ENCODE measurements around the gene DPEP1.

DPEP1 gene

DNA sequence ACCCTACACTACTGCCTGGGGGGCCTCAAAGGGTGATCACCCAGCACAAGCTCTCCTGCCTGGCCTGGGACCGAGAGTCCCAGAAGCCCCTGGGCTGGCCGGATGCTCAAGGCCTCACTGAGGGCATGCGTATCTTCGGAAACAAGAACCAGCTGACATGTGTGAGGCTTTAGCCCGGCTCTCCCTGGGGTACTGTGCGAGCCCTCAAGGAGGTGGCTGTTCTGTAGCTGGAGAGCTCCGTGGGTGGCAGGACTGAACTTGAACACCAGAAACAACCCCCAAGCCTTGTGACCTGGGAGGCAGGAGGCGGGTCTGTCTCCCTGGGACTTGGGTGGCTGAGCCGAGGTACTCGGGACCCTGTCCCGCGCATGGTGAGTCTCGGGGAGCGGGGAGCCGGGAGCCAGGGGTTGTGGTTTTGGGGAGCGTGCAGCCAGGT is 7.0 kb downstream of the DPEP1 start:
- DNase-seq (ENCODE audit: low read depth, low spot score): no peak
- TF ChIP-seq, protein P1, sequence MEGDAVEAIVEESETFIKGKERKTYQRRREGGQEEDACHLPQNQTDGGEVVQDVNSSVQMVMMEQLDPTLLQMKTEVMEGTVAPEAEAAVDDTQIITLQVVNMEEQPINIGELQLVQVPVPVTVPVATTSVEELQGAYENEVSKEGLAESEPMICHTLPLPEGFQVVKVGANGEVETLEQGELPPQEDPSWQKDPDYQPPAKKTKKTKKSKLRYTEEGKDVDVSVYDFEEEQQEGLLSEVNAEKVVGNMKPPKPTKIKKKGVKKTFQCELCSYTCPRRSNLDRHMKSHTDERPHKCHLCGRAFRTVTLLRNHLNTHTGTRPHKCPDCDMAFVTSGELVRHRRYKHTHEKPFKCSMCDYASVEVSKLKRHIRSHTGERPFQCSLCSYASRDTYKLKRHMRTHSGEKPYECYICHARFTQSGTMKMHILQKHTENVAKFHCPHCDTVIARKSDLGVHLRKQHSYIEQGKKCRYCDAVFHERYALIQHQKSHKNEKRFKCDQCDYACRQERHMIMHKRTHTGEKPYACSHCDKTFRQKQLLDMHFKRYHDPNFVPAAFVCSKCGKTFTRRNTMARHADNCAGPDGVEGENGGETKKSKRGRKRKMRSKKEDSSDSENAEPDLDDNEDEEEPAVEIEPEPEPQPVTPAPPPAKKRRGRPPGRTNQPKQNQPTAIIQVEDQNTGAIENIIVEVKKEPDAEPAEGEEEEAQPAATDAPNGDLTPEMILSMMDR (IDR thresholded peaks at IDR 0.05; ENCODE audit: insufficient read depth, low read length, missing control alignments): no peak
- CTCF ChIA-PET: interaction anchor here (0.9 to 1.5 kb wide), 2 partner anchors 20 to 21 kb away, joined by 3 to 4 read pairs; no protein-coding TSS in a partner anchor
- no peak overlapping the region for H3K4me3 ChIP-seq (ENCODE audit: low read depth, low read length)
- POLR2A ChIA-PET: no interaction called here

DNA sequence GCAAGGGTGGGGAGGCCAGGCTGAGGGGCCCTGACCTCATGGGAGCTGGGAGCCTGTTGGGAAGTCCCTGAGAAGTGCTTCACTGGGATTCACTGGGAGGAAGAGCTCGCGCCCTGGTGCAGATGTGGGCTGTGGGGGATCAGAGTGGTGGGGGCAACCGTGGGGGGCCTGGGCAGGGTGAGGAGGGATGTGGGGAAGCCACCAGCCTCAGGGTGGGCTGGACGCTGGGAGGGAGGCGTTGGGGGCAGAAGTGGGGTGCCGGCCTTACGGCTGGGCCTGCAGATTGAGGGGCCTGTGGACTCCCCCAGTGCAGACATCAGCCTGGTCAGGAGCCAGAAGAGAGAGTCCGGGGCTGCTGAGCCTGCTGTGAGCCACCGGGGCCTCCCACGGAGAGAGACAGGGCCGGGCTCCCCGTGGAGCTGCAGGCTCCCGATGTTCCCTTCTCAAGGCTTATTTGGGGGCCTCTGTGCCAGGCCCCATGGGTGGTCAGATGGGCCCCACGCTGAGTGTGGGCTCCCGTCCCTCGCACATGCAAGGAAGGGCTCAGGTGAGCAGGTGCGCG is 7.8 kb downstream of the DPEP1 start:
- H3K4me3 ChIP-seq (ENCODE audit: low read depth, low read length): no peak overlapping the region
- TF ChIP-seq, protein P1 (IDR thresholded peaks at IDR 0.05; ENCODE audit: insufficient read depth, low read length, missing control alignments): no peak
- no peak for DNase-seq (ENCODE audit: low read depth, low spot score)
- CTCF ChIA-PET: interaction anchor here (1.5 kb wide), 1 partner anchor 20 kb away, joined by 4 read pairs; no protein-coding TSS in a partner anchor
- POLR2A ChIA-PET: no interaction called here

DNA sequence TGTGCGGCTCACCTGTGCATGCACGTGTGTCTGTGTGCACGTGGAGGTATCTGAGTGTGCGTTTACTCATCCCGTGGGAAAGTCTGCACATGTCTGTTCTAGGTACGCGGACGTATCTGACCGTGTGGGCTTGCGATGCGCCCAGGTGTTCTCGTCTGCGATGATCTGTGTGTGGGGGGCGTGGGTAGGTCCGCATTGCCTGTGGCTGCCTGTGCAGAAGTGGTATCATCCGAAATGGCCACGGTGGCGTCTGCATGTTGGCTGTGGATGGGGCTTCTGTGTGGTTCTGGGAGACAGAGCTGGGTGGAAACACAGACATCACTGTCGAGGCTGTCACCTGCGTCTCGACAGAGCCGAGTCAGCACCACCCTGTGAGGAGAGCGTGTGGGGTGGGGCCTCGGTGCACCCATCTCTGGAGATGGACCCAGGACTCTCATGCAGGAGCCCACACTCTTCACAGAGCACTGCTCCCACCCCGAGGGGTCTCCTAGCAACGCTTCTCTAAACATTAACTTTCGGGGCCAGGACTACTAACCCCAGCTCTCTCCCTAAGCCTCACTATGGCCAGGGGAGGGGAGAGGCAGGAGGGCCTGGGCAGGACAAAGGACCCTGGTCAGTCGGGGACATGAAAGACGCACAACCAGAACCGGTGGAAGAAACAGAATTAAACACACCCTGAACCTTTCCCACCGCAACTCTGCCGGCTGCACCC is 8.4 kb downstream of the DPEP1 start:
- TF ChIP-seq, protein P1 (IDR thresholded peaks at IDR 0.05; ENCODE audit: insufficient read depth, low read length, missing control alignments): no peak
- no peak for DNase-seq (ENCODE audit: low read depth, low spot score)
- no peak overlapping the region for H3K4me3 ChIP-seq (ENCODE audit: low read depth, low read length)
- ChIA-PET POLR2A (no interaction called here), CTCF (no interaction called here)

DNA sequence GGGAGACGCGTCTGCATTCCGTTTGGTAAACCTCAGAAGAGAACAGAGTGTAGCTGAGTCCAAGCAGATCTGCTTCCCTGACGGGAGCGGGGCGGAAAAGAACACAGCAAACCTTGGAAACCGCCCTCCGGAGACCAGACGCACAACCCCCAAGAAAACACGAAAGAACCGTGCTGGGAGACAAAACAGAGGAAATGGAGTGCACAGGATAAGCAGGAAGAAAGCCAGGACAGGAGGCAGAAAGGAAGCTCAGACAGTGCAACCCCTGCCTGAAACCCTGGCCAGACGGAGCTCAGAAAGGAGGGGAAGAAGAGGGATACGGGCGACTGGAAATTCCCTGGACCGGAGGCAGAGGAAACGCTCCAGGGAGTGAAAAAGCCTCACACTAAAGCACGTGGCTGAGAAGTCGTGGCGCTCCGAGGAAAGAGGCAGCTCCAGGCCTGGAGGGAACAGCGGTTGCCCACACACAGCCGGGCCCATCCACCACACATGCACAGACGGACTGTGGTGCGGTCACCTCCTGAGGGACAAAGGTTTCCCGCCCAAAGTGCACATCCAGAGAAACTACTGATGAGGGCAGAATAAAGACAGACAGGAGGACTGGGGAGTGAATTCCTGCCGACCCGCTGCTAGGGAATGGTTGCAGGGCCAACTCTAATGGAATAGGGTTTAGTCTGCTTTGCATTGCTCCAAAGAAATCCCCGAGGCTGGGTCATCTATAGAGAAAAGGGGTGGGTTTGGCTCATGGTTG is 10.2 kb downstream of the DPEP1 start:
- CTCF ChIA-PET: interaction anchor here (0.8 to 1.4 kb wide), 6 partner anchors 8 to 237 kb away, joined by 3 to 13 read pairs (median 4); no protein-coding TSS in a partner anchor
- POLR2A ChIA-PET: no interaction called here
- no peak for DNase-seq (ENCODE audit: low read depth, low spot score)

DNA sequence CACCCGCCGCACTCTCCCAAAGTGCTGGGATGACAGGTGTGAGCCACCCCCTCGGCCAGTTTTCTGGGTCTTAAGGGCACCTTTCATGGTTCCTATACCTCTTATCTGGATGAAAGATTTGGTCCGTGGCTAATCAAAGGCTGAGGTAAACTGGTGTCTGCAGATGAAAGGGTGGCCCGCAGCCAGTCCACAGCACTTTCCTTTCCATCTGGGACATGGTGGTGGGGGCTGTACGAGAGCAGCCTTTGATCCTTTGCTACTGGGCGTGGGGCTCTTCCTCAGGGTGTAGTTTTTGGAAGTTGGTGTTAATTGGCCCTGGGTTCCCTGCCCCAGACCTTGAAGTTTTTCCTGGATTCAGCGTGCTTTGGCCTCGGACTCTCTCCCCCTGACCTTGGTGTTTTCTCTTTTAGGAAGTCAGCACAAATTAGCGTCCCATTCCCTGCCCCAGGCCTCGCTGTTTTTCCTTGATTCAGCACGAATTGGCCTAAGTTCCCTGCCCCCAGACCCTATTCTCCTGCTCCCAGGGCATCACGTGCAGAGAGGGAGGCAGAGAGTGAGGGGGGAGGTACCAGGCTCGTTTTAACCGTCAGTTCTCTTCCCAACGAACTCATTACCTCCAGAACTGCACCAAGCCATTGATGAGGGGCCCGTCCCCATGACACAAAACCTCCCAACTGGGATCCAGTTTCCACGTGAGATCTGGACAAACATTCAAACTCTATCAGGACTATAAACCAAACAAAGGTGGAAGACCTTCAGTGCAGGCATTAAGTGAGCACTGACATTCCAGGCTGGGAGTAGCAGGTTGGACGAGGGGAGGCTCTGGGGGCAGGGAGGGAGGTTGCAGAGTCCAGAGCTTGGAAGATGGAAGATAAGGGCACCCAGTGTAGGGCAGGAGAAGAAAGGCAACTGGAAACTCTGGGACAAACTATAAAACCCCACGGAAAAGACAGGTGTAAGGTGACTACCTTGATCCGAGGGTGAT is 11.6 kb downstream of the DPEP1 start:
- POLR2A ChIA-PET: no interaction called here
- DNase-seq (ENCODE audit: low read depth, low spot score): no peak
- no peak overlapping the region for H3K4me3 ChIP-seq (ENCODE audit: low read depth, low read length)
- CTCF ChIA-PET: no interaction called here
- TF ChIP-seq, protein P1 (IDR thresholded peaks at IDR 0.05; ENCODE audit: insufficient read depth, low read length, missing control alignments): no peak

More for the DNA sequence above, 10.2 kb downstream of the DPEP1 start:
- TF ChIP-seq, protein P1 (IDR thresholded peaks at IDR 0.05; ENCODE audit: insufficient read depth, low read length, missing control alignments): no peak
- no peak overlapping the region for H3K4me3 ChIP-seq (ENCODE audit: low read depth, low read length)

Measured in AG04449 (cell line).